Adrenal gland (tissue), 5 donors: Measurements from ENCODE around the gene PEX11B.

Experiments used
- CTCF ChIP-seq, 6 experiments: fragments of 450-650 bp in 4 of 6; fragments of 200-600 bp in 2 of 6; sonication (generic) in 1 of 6; IDR thresholded peaks; 1 replicate in 5 of 6; 2 replicates in 1 of 6; pipeline versions ENCODE4 v1.5.1 to v1.8.0; 2016 to 2021; ENCODE audit warnings: antibody characterized with exemption in 6 of 6, mild to moderate bottlenecking in 2 of 6, moderate library complexity in 1 of 6
- POLR2A ChIP-seq, 2 donors: fragments of 450-650 bp; IDR thresholded peaks; one replicate each; pipeline ENCODE4 v1.6.1; 2017; ENCODE audit warnings: antibody characterized with exemption in 2 of 2, mild to moderate bottlenecking in 2 of 2, moderate library complexity in 1 of 2
- donor health status: DM: no; HTN: no; CAD: no.

GRCh38 chr1:145918144-145918991 is at the start of gene PEX11B:
- TF ChIP-seq CTCF (IDR thresholded peaks at IDR 0.05) (peak in 1 of 6 experiments; percentile 26), POLR2A (IDR thresholded peaks at IDR 0.05) (peak; percentile 18 to 35)
